GM12878 (cell line): ENCODE measurements around the gene RSPRY1. TPM values are rescaled to one million over a fixed set of nuclear protein-coding genes. Genes with fewer than 3 reads are reported as not detected.

Experiments
- ATF3 ChIP-seq: IDR thresholded peaks from 2 replicates; pipeline ENCODE4 v1.6.1; 2011; ENCODE audit warnings: low read depth, mild to moderate bottlenecking, low read length, moderate library complexity, borderline replicate concordance; ENCODE audit errors: extremely low read depth
- CBX5 ChIP-seq: sonication (generic); IDR thresholded peaks from 2 replicates; pipeline ENCODE4 v1.6.1; 2016; ENCODE audit warnings: low read depth, moderate library complexity, mild to moderate bottlenecking, inconsistent platforms
- CEBPZ ChIP-seq: fragments of 150-350 bp; IDR thresholded peaks from 2 replicates; pipeline ENCODE4 v1.6.1; 2016; ENCODE audit warnings: low read depth, low read length
- ELK1 ChIP-seq: IDR thresholded peaks from 2 replicates; pipeline ENCODE4 v1.6.1; 2012; ENCODE audit warnings: low read depth, low read length, improper control_type of control experiment
- IKZF1 ChIP-seq: fragments of 450-650 bp; conservative IDR thresholded peaks from 2 replicates; pipeline ENCODE4 v1.6.1; 2017; ENCODE audit warnings: antibody characterized with exemption, mild to moderate bottlenecking
- KAT2A ChIP-seq: conservative IDR thresholded peaks from 2 replicates; pipeline ENCODE4 v1.6.1; 2011; ENCODE audit warnings: low read depth, low read length; ENCODE audit not compliant: control insufficient read depth
- PAX8 ChIP-seq: fragments of 450-650 bp; IDR thresholded peaks from 2 replicates; pipeline ENCODE4 v1.6.1; 2017; ENCODE audit warnings: mild to moderate bottlenecking, moderate library complexity
- PML ChIP-seq: IDR thresholded peaks from 2 replicates; pipeline ENCODE4 v1.6.1; 2012; ENCODE audit warnings: low read length, inconsistent platforms
- SMARCA5 ChIP-seq: fragments of 450-650 bp; IDR thresholded peaks from 2 replicates; pipeline ENCODE4 v1.6.1; 2017; ENCODE audit warnings: mild to moderate bottlenecking
- ZNF24 ChIP-seq: fragments of 450-650 bp; IDR thresholded peaks from 2 replicates; pipeline ENCODE4 v1.6.1; 2017; ENCODE audit warnings: antibody characterized with exemption, mild to moderate bottlenecking
- polyA plus RNA-seq, 11 experiments: library from polyadenylated mRNA; depleted of rRNA in 4 of 11; unstranded in 6 of 11; stranded (reverse) in 5 of 11; fragments of >200 nt; fragmentation: Nextera tagmentation in 4 of 11; fragmentation: Illumina TruSeq in 1 of 11; extraction: Ambion mirVana in 4 of 11; extraction: Trizol in 1 of 11; gene quantifications; 1 replicate in 1 of 11; 2 replicates in 10 of 11; pipeline versions ENCODE4 v1.2.1 to v1.2.3, GENCODE V29; 2011 to 2016; ENCODE audit warnings: inconsistent platforms in 2 of 11, missing spikeins in 2 of 11, low read depth in 1 of 11
- total RNA-seq, 4 experiments: library from RNA; depleted of rRNA in 3 of 4; stranded (reverse); fragments of >200 nt in 3 of 4; fragmentation: Illumina TruSeq in 1 of 4; extraction: Trizol in 1 of 4; gene quantifications; 2 replicates each; pipeline versions ENCODE4 v1.2.1 to v1.2.3, GENCODE V29; 2013 to 2021

The RSPRY1 gene
- total and polyA plus RNA-seq, 10 of the 15 experiments (the other 5 are each of a cell fraction or from before 2014, with no cell fraction given), result 18.5 to 57.0 (median 41.2) TPM

GRCh38 chr16:57289391-57290257 is 103.5 kb downstream of the RSPRY1 start (continued):
- TF ChIP-seq ATF3 (no peak), SMARCA5 (no peak), KAT2A (no peak), CBX5 (no peak), PML (no peak), IKZF1 (0 out of 2 replicates have a peak, but pooled peaks have one; percentile 15), ELK1 (no peak), ZNF24 (no peak), CEBPZ (no peak), PAX8 (no peak)

Other genes with a start within 250 kb of the RSPRY1 start
Only the 7 nearest of the 9 such genes appear.
- gene NLRC5, start 196.8 kb upstream of the RSPRY1 start, total RNA-seq (2014; rRNA removed), result 60.3 and 65.3 TPM in 2 replicates
- gene NLRC5, start 196.8 kb upstream of the RSPRY1 start, total RNA-seq (2014; rRNA removed; fragmentation: Illumina TruSeq; extraction: Trizol), result 49.2 and 54.3 TPM in 2 replicates
- 86.2 and 105 TPM in 2 replicates for gene NLRC5, start 196.8 kb upstream of the RSPRY1 start, total RNA-seq (2021)
- 62.1 and 88.8 TPM in 2 replicates for gene NLRC5, start 196.8 kb upstream of the RSPRY1 start, polyA plus RNA-seq (2011; rRNA removed)
- 51.5 and 73.0 TPM in 2 replicates for gene NLRC5, start 196.8 kb upstream of the RSPRY1 start, polyA plus RNA-seq (2014; fragmentation: Illumina TruSeq; extraction: Trizol)
- 10 to 100 TPM; 13.1 to 14.2 TPM for gene NLRC5, start 196.8 kb upstream of the RSPRY1 start, polyA plus RNA-seq (2014; fragmentation: Nextera tagmentation; extraction: Ambion mirVana)
- 83.8 and 84.2 TPM in 2 replicates for gene NLRC5, start 196.8 kb upstream of the RSPRY1 start, polyA plus RNA-seq (2014; rRNA removed)
- gene NLRC5, start 196.8 kb upstream of the RSPRY1 start, polyA plus RNA-seq (2016; fragmentation: Nextera tagmentation; extraction: Ambion mirVana), result 10 to 100 TPM; 43.7 to 49.1 TPM
- 13.6 and 14.5 TPM in 2 replicates for gene CPNE2, start 93.7 kb upstream of the RSPRY1 start, total RNA-seq (2014; rRNA removed)
- 9.8 and 10.5 TPM in 2 replicates for gene CPNE2, start 93.7 kb upstream of the RSPRY1 start, total RNA-seq (2014; rRNA removed; fragmentation: Illumina TruSeq; extraction: Trizol)
- 13.7 and 14.5 TPM in 2 replicates for gene CPNE2, start 93.7 kb upstream of the RSPRY1 start, total RNA-seq (2021)
- 3.4 and 7.7 TPM in 2 replicates for gene CPNE2, start 93.7 kb upstream of the RSPRY1 start, polyA plus RNA-seq (2011; rRNA removed)
- gene CPNE2, start 93.7 kb upstream of the RSPRY1 start, polyA plus RNA-seq (2014; fragmentation: Illumina TruSeq; extraction: Trizol), result 16.9 and 18.5 TPM in 2 replicates
- 1 to 10 TPM; 4.8 to 5.6 TPM for gene CPNE2, start 93.7 kb upstream of the RSPRY1 start, polyA plus RNA-seq (2014; fragmentation: Nextera tagmentation; extraction: Ambion mirVana)
- gene CPNE2, start 93.7 kb upstream of the RSPRY1 start, polyA plus RNA-seq (2014; rRNA removed), result 22.1 and 23.5 TPM in 2 replicates
- gene CPNE2, start 93.7 kb upstream of the RSPRY1 start, polyA plus RNA-seq (2016; fragmentation: Nextera tagmentation; extraction: Ambion mirVana), result 10 to 100 TPM in 1 of 2 experiments, 1 to 10 TPM in 1; 3.1 to 10.0 TPM
- gene PSME3IP1, start 290 bp upstream of the RSPRY1 start, total RNA-seq (2014; rRNA removed), result 67.9 and 82.1 TPM in 2 replicates
- 146 and 152 TPM in 2 replicates for gene PSME3IP1, start 290 bp upstream of the RSPRY1 start, total RNA-seq (2014; rRNA removed; fragmentation: Illumina TruSeq; extraction: Trizol)
- 101 and 104 TPM in 2 replicates for gene PSME3IP1, start 290 bp upstream of the RSPRY1 start, total RNA-seq (2021)
- 114 and 117 TPM in 2 replicates for gene PSME3IP1, start 290 bp upstream of the RSPRY1 start, polyA plus RNA-seq (2011; rRNA removed)
- gene PSME3IP1, start 290 bp upstream of the RSPRY1 start, polyA plus RNA-seq (2014; fragmentation: Illumina TruSeq; extraction: Trizol), result 174 and 180 TPM in 2 replicates
- 10 to 100 TPM; 72.5 to 90.2 TPM for gene PSME3IP1, start 290 bp upstream of the RSPRY1 start, polyA plus RNA-seq (2014; fragmentation: Nextera tagmentation; extraction: Ambion mirVana)
- 94.6 and 106 TPM in 2 replicates for gene PSME3IP1, start 290 bp upstream of the RSPRY1 start, polyA plus RNA-seq (2014; rRNA removed)
- 100 to 1,000 TPM; 135 to 143 TPM for gene PSME3IP1, start 290 bp upstream of the RSPRY1 start, polyA plus RNA-seq (2016; fragmentation: Nextera tagmentation; extraction: Ambion mirVana)
- 30.9 and 35.8 TPM in 2 replicates for gene ARL2BP, start 58.9 kb downstream of the RSPRY1 start, total RNA-seq (2014; rRNA removed)
- 26.3 and 27.4 TPM in 2 replicates for gene ARL2BP, start 58.9 kb downstream of the RSPRY1 start, total RNA-seq (2014; rRNA removed; fragmentation: Illumina TruSeq; extraction: Trizol)
- 25.5 and 28.5 TPM in 2 replicates for gene ARL2BP, start 58.9 kb downstream of the RSPRY1 start, total RNA-seq (2021)
- gene ARL2BP, start 58.9 kb downstream of the RSPRY1 start, polyA plus RNA-seq (2011; rRNA removed), result 51.1 and 56.6 TPM in 2 replicates
- 33.6 and 35.5 TPM in 2 replicates for gene ARL2BP, start 58.9 kb downstream of the RSPRY1 start, polyA plus RNA-seq (2014; fragmentation: Illumina TruSeq; extraction: Trizol)
- 10 to 100 TPM; 12.5 to 20.5 TPM for gene ARL2BP, start 58.9 kb downstream of the RSPRY1 start, polyA plus RNA-seq (2014; fragmentation: Nextera tagmentation; extraction: Ambion mirVana)
- gene ARL2BP, start 58.9 kb downstream of the RSPRY1 start, polyA plus RNA-seq (2014; rRNA removed), result 21.7 and 23.9 TPM in 2 replicates
- 10 to 100 TPM; 44.2 to 50.9 TPM for gene ARL2BP, start 58.9 kb downstream of the RSPRY1 start, polyA plus RNA-seq (2016; fragmentation: Nextera tagmentation; extraction: Ambion mirVana)
- 0.65 and 0.79 TPM in 2 replicates for gene PLLP, start 98.3 kb downstream of the RSPRY1 start, total RNA-seq (2014; rRNA removed)
- 0.27 and 0.28 TPM in 2 replicates for gene PLLP, start 98.3 kb downstream of the RSPRY1 start, total RNA-seq (2014; rRNA removed; fragmentation: Illumina TruSeq; extraction: Trizol)
- gene PLLP, start 98.3 kb downstream of the RSPRY1 start, total RNA-seq (2021), result 0.77 and 1.3 TPM in 2 replicates
- 4.5 and 5.8 TPM in 2 replicates for gene PLLP, start 98.3 kb downstream of the RSPRY1 start, polyA plus RNA-seq (2011; rRNA removed)
- gene PLLP, start 98.3 kb downstream of the RSPRY1 start, polyA plus RNA-seq (2014; fragmentation: Illumina TruSeq; extraction: Trizol), result 0.44 and 0.54 TPM in 2 replicates
- gene PLLP, start 98.3 kb downstream of the RSPRY1 start, polyA plus RNA-seq (2014; fragmentation: Nextera tagmentation; extraction: Ambion mirVana), result under 1 TPM; 0.23 to 0.49 TPM
- 1.2 TPM in 2 replicates for gene PLLP, start 98.3 kb downstream of the RSPRY1 start, polyA plus RNA-seq (2014; rRNA removed)
- gene PLLP, start 98.3 kb downstream of the RSPRY1 start, polyA plus RNA-seq (2016; fragmentation: Nextera tagmentation; extraction: Ambion mirVana), result under 1 TPM; 0.21 to 0.88 TPM
- 114 and 118 TPM in 2 replicates for gene CCL22, start 172.5 kb downstream of the RSPRY1 start, total RNA-seq (2014; rRNA removed)
- gene CCL22, start 172.5 kb downstream of the RSPRY1 start, total RNA-seq (2014; rRNA removed; fragmentation: Illumina TruSeq; extraction: Trizol), result 132 and 137 TPM in 2 replicates
- gene CCL22, start 172.5 kb downstream of the RSPRY1 start, total RNA-seq (2021), result 704 and 775 TPM in 2 replicates
- 14.5 and 38.0 TPM in 2 replicates for gene CCL22, start 172.5 kb downstream of the RSPRY1 start, polyA plus RNA-seq (2011; rRNA removed)
- 508 and 540 TPM in 2 replicates for gene CCL22, start 172.5 kb downstream of the RSPRY1 start, polyA plus RNA-seq (2014; fragmentation: Illumina TruSeq; extraction: Trizol)
- gene CCL22, start 172.5 kb downstream of the RSPRY1 start, polyA plus RNA-seq (2014; fragmentation: Nextera tagmentation; extraction: Ambion mirVana), result 100 to 1,000 TPM; 581 to 591 TPM
- 221 and 240 TPM in 2 replicates for gene CCL22, start 172.5 kb downstream of the RSPRY1 start, polyA plus RNA-seq (2014; rRNA removed)
- gene CCL22, start 172.5 kb downstream of the RSPRY1 start, polyA plus RNA-seq (2016; fragmentation: Nextera tagmentation; extraction: Ambion mirVana), result 100 to 1,000 TPM; 347 to 350 TPM
- gene CX3CL1, start 186.2 kb downstream of the RSPRY1 start, total RNA-seq (2014; rRNA removed), result 0.68 and 1.1 TPM in 2 replicates
- 0.31 and 0.41 TPM in 2 replicates for gene CX3CL1, start 186.2 kb downstream of the RSPRY1 start, total RNA-seq (2014; rRNA removed; fragmentation: Illumina TruSeq; extraction: Trizol)
- 0.77 and 1.2 TPM in 2 replicates for gene CX3CL1, start 186.2 kb downstream of the RSPRY1 start, total RNA-seq (2021)
- 0.59 and 1.2 TPM in 2 replicates for gene CX3CL1, start 186.2 kb downstream of the RSPRY1 start, polyA plus RNA-seq (2011; rRNA removed)
- gene CX3CL1, start 186.2 kb downstream of the RSPRY1 start, polyA plus RNA-seq (2014; fragmentation: Illumina TruSeq; extraction: Trizol), result 0.48 and 0.60 TPM in 2 replicates
- under 1 TPM; 0.03 to 0.05 TPM for gene CX3CL1, start 186.2 kb downstream of the RSPRY1 start, polyA plus RNA-seq (2014; fragmentation: Nextera tagmentation; extraction: Ambion mirVana)
- 0.63 and 1.2 TPM in 2 replicates for gene CX3CL1, start 186.2 kb downstream of the RSPRY1 start, polyA plus RNA-seq (2014; rRNA removed)
- under 1 TPM; 0.16 to 0.18 TPM for gene CX3CL1, start 186.2 kb downstream of the RSPRY1 start, polyA plus RNA-seq (2016; fragmentation: Nextera tagmentation; extraction: Ambion mirVana)